ENCODE data around the gene MOV10L1. TPM values are rescaled to one million over a fixed set of nuclear protein-coding genes. Genes with fewer than 3 reads are reported as not detected.

The MOV10L1 gene
- total RNA-seq, 2 experiments from 2014 or later = 0.22 to 1.1 TPM

GRCh38 chr22:50171965-50172421 lies 82.2 kb downstream of the MOV10L1 start:
- intact Hi-C loops (cut with micrococcal nuclease; ENCODE audit: unreplicated experiment) = no loop called here
- no peaks in the 10 kb centered on the region for H4K20me1 ChIP-seq (ENCODE audit: insufficient read depth, low read length)
- CTCF ChIA-PET (ENCODE audit: unreplicated experiment) = no interaction called here
- no peak for TF ChIP-seq CTCF (conservative IDR thresholded peaks at IDR 0.05; ENCODE audit: low read length)
- no peak for TF ChIP-seq EZH2phosphoT487 (IDR thresholded peaks at IDR 0.05; ENCODE audit: borderline replicate concordance, low read depth, low read length)
- H3K36me3 ChIP-seq (ENCODE audit: insufficient read depth, low read length) = no peaks in the 10 kb centered on the region
- peaks cover 14% of the 10 kb centered on the region for H3K4me1 ChIP-seq (ENCODE audit: insufficient read depth, low read length, poor library complexity, severe bottlenecking)
- H3K9me3 ChIP-seq (ENCODE audit: low read length) = no peaks in the 10 kb centered on the region
- no peak overlapping the region for H3K4me2 ChIP-seq (ENCODE audit: low read length)
- no peak for DNase-seq (ENCODE audit: low spot score)
- BruUV-seq (replicated peaks) = no TSS peak
- H3K27ac ChIP-seq (ENCODE audit: low read depth, low read length, poor library complexity, severe bottlenecking) = no peak overlapping the region
- POLR2A ChIA-PET = no interaction called here
- H2AFZ ChIP-seq (ENCODE audit: low read length) = no peak overlapping the region
- H3K79me2 ChIP-seq (ENCODE audit: insufficient read depth, low read depth, low read length) = no peaks in the 10 kb centered on the region
- no peaks in the 10 kb centered on the region for H3K9me2 ChIP-seq (ENCODE audit: insufficient read depth, low read length)
- H3K4me3 ChIP-seq (ENCODE audit: low read depth, low read length, poor library complexity, severe bottlenecking) = no peak overlapping the region

- H3K36me3 ChIP-seq (ENCODE audit: insufficient read depth, low read length) = no peaks in the 10 kb centered on the region
- intact Hi-C loops (cut with micrococcal nuclease; ENCODE audit: unreplicated experiment) = no loop called here
- peak overlapping the region; percentile 58 for H3K4me2 ChIP-seq (ENCODE audit: low read length)
- peak; percentile 66 for DNase-seq (ENCODE audit: low spot score)
- peaks cover 14% of the 10 kb centered on the region for H3K4me1 ChIP-seq (ENCODE audit: insufficient read depth, low read length, poor library complexity, severe bottlenecking)
- no peaks in the 10 kb centered on the region for H3K9me2 ChIP-seq (ENCODE audit: insufficient read depth, low read length)
- no peaks in the 10 kb centered on the region for H4K20me1 ChIP-seq (ENCODE audit: insufficient read depth, low read length)
- POLR2A ChIA-PET = no interaction called here
- no peaks in the 10 kb centered on the region for H3K9me3 ChIP-seq (ENCODE audit: low read length)
- no peak overlapping the region for H2AFZ ChIP-seq (ENCODE audit: low read length)
- CTCF ChIA-PET (ENCODE audit: unreplicated experiment) = interaction anchor here (0.6 kb wide), 1 partner anchor 57 kb away, joined by 3 read pairs; no protein-coding TSS in a partner anchor
- H3K79me2 ChIP-seq (ENCODE audit: insufficient read depth, low read depth, low read length) = no peaks in the 10 kb centered on the region
- H3K4me3 ChIP-seq (ENCODE audit: low read depth, low read length, poor library complexity, severe bottlenecking) = no peak overlapping the region
- TF ChIP-seq CTCF (conservative IDR thresholded peaks at IDR 0.05; ENCODE audit: low read length) (no peak), EZH2phosphoT487 (IDR thresholded peaks at IDR 0.05; ENCODE audit: borderline replicate concordance, low read depth, low read length) (no peak)
- peak overlapping the region; percentile 21 for H3K27ac ChIP-seq (ENCODE audit: low read depth, low read length, poor library complexity, severe bottlenecking)
- BruUV-seq (replicated peaks) = no TSS peak
Observed at GRCh38 chr22:50173311-50173982, 83.6 kb downstream of the MOV10L1 start.

- Histone ChIP-seq H3K9me2 (ENCODE audit: insufficient read depth, low read length) (no peaks in the 10 kb centered on the region), H3K79me2 (ENCODE audit: insufficient read depth, low read depth, low read length) (no peaks in the 10 kb centered on the region), H3K36me3 (ENCODE audit: insufficient read depth, low read length) (no peaks in the 10 kb centered on the region), H3K27ac (ENCODE audit: low read depth, low read length, poor library complexity, severe bottlenecking) (peak overlapping the region; percentile 21), H2AFZ (ENCODE audit: low read length) (no peak overlapping the region), H3K4me3 (ENCODE audit: low read depth, low read length, poor library complexity, severe bottlenecking) (no peak overlapping the region), H3K9me3 (ENCODE audit: low read length) (no peaks in the 10 kb centered on the region), H3K4me1 (ENCODE audit: insufficient read depth, low read length, poor library complexity, severe bottlenecking) (peaks cover 14% of the 10 kb centered on the region), H3K4me2 (ENCODE audit: low read length) (peak overlapping the region; percentile 58; the same call in 1 of the 2 replicates), H4K20me1 (ENCODE audit: insufficient read depth, low read length) (no peaks in the 10 kb centered on the region)
- intact Hi-C loops (cut with micrococcal nuclease; ENCODE audit: unreplicated experiment) = no loop called here
- TF ChIP-seq EZH2phosphoT487 (IDR thresholded peaks at IDR 0.05; ENCODE audit: borderline replicate concordance, low read depth, low read length) (no peak), CTCF (conservative IDR thresholded peaks at IDR 0.05; ENCODE audit: low read length) (no peak)
- BruUV-seq (replicated peaks) = no TSS peak
- CTCF ChIA-PET (ENCODE audit: unreplicated experiment) = interaction anchor here (0.6 kb wide), 1 partner anchor 57 kb away, joined by 3 read pairs; no protein-coding TSS in a partner anchor
- POLR2A ChIA-PET = interaction anchor here (1.3 kb wide), 1 partner anchor 17 kb away, joined by 7 read pairs; no protein-coding TSS in a partner anchor
- no peak for DNase-seq (ENCODE audit: low spot score)
Observed at GRCh38 chr22:50173983-50174355, 84.2 kb downstream of the MOV10L1 start.
